Measurements from ENCODE around the gene LRRN4CL.

DNA sequence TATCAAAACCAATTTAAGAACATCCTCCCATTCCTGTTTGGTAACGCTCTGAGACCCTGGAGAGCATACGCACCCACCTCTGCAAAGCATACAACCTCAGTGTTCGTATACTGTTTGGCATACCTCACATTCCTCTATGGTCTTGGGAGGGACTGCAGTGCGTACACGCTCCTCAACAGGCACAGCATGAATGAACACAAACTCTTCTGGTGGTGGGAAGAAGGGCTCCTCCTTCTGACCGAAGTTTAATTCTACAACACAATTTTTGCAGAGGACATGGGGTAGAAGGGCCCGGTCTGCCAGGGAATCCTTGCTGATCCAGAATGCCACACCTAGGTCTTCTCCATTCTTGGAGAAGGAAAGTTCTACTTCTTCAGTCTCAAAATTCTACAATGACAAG, 32.7 kb upstream of the LRRN4CL start:
- TF ChIP-seq POLR2A (IDR thresholded peaks at IDR 0.05), result no peak
- TF ChIP-seq, protein P1, sequence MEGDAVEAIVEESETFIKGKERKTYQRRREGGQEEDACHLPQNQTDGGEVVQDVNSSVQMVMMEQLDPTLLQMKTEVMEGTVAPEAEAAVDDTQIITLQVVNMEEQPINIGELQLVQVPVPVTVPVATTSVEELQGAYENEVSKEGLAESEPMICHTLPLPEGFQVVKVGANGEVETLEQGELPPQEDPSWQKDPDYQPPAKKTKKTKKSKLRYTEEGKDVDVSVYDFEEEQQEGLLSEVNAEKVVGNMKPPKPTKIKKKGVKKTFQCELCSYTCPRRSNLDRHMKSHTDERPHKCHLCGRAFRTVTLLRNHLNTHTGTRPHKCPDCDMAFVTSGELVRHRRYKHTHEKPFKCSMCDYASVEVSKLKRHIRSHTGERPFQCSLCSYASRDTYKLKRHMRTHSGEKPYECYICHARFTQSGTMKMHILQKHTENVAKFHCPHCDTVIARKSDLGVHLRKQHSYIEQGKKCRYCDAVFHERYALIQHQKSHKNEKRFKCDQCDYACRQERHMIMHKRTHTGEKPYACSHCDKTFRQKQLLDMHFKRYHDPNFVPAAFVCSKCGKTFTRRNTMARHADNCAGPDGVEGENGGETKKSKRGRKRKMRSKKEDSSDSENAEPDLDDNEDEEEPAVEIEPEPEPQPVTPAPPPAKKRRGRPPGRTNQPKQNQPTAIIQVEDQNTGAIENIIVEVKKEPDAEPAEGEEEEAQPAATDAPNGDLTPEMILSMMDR (IDR thresholded peaks at IDR 0.05), result no peak
